HEK293T (cell line): ENCODE measurements around the gene DUOX1.

ENCODE experiments used
- CTCF ChIA-PET: fragments of 350-600 bp; formaldehyde crosslinking; extraction: SDS; loops from one replicate; lab custom pipeline; 2021; ENCODE audit warnings: antibody characterized with exemption, inconsistent platforms; lab: Yijun Ruan, JAX
- POLR2A ChIA-PET: fragments of 350-600 bp; formaldehyde crosslinking; extraction: SDS; loops from one replicate; lab custom pipeline; 2020; ENCODE audit warnings: antibody characterized with exemption, inconsistent platforms; lab: Yijun Ruan, JAX
- DNase-seq: peaks from one replicate; pipeline ENCODE4 v3.0.0; 2012; ENCODE audit warnings: mixed read lengths; ENCODE audit errors: extremely low spot score
- ARNT ChIP-seq: fragments of 450-650 bp; IDR thresholded peaks from 2 replicates; pipeline ENCODE4 v1.6.1; 2017; ENCODE audit warnings: mild to moderate bottlenecking
- BHLHE40 ChIP-seq: fragments of 450-650 bp; IDR thresholded peaks from 2 replicates; pipeline ENCODE4 v1.6.1; 2016; ENCODE audit warnings: mild to moderate bottlenecking, moderate library complexity, borderline replicate concordance
- CTBP1 ChIP-seq: fragments of 450-650 bp; IDR thresholded peaks from 2 replicates; pipeline ENCODE4 v1.6.1; 2016; ENCODE audit warnings: borderline replicate concordance
- ELF4 ChIP-seq: fragments of 450-650 bp; IDR thresholded peaks from 2 replicates; pipeline ENCODE4 v1.6.1; 2017; ENCODE audit warnings: antibody characterized with exemption
- FOXA1 ChIP-seq: fragments of 450-650 bp; IDR thresholded peaks from 2 replicates; pipeline ENCODE4 v1.6.1; 2016; ENCODE audit warnings: mild to moderate bottlenecking
- FOXK2 ChIP-seq: fragments of 450-650 bp; IDR thresholded peaks from 2 replicates; pipeline ENCODE4 v1.6.1; 2016; ENCODE audit warnings: mild to moderate bottlenecking
- FOXM1 ChIP-seq: fragments of 450-650 bp; IDR thresholded peaks from 2 replicates; pipeline ENCODE4 v1.6.1; 2017; ENCODE audit warnings: mild to moderate bottlenecking, borderline replicate concordance
- HDGF ChIP-seq: fragments of 450-650 bp; IDR thresholded peaks from 2 replicates; pipeline ENCODE4 v1.6.1; 2017; ENCODE audit warnings: antibody characterized with exemption, borderline replicate concordance
- L3MBTL2 ChIP-seq: fragments of 450-650 bp; conservative IDR thresholded peaks from 2 replicates; pipeline ENCODE4 v1.6.1; 2016; ENCODE audit warnings: mild to moderate bottlenecking
- LEF1 ChIP-seq: fragments of 450-650 bp; IDR thresholded peaks from 2 replicates; pipeline ENCODE4 v1.6.1; 2017; ENCODE audit warnings: mild to moderate bottlenecking, borderline replicate concordance
- NFRKB ChIP-seq: fragments of 450-650 bp; IDR thresholded peaks from 2 replicates; pipeline ENCODE4 v1.6.1; 2016; ENCODE audit warnings: mild to moderate bottlenecking, moderate library complexity
- PKNOX1 ChIP-seq: fragments of 450-650 bp; IDR thresholded peaks from 2 replicates; pipeline ENCODE4 v1.6.1; 2016
- SP1 ChIP-seq: fragments of 450-650 bp; IDR thresholded peaks from 2 replicates; pipeline ENCODE4 v1.6.1; 2017
- SUZ12 ChIP-seq: fragments of 450-650 bp; IDR thresholded peaks from 2 replicates; pipeline ENCODE4 v1.6.1; 2016; ENCODE audit warnings: mild to moderate bottlenecking
- TARDBP ChIP-seq: fragments of 450-650 bp; IDR thresholded peaks from 2 replicates; pipeline ENCODE4 v1.6.1; 2016
- ZNF384 ChIP-seq: fragments of 450-650 bp; IDR thresholded peaks from 2 replicates; pipeline ENCODE4 v1.6.1; 2016

Gene DUOX1

GRCh38 chr15:45169608-45170480 is 40.0 kb downstream of the DUOX1 start:
- CTCF ChIA-PET: no interaction called here
- no peak for DNase-seq
- POLR2A ChIA-PET: interaction anchor here (2.1 kb wide), 1 partner anchor 18 kb away, joined by 5 read pairs; the partner anchor contains the start of gene SHF
- TF ChIP-seq LEF1 (no peak), TARDBP (no peak), BHLHE40 (no peak)

GRCh38 chr15:45171912-45172311 is 42.1 kb downstream of the DUOX1 start:
- no peak for DNase-seq
- POLR2A ChIA-PET: interaction anchor here (0.7 to 0.9 kb wide), 2 partner anchors 8 to 16 kb away, joined by 3 read pairs; partner anchors contain the start of gene SHF
- CTCF ChIA-PET: no interaction called here
- TF ChIP-seq HDGF (no peak), ZNF384 (no peak), L3MBTL2 (no peak), LEF1 (no peak), SUZ12 (no peak), ELF4 (no peak), FOXM1 (no peak), FOXK2 (no peak)

- ChIA-PET CTCF (no interaction called here), POLR2A (no interaction called here)
- DNase-seq: no peak
- TF ChIP-seq ARNT: no peak
- no peak for TF ChIP-seq NFRKB
Measured at GRCh38 chr15:45174069-45174468, 44.3 kb downstream of the DUOX1 start.

- TF ChIP-seq LEF1 (no peak), L3MBTL2 (no peak), PKNOX1 (no peak), NFRKB (no peak), HDGF (no peak), FOXM1 (no peak), ELF4 (no peak), ZNF384 (no peak), SUZ12 (no peak), FOXK2 (no peak), FOXA1 (no peak), TARDBP (no peak), BHLHE40 (no peak), CTBP1 (no peak), SP1 (no peak), ARNT (no peak)
- DNase-seq: no peak
- CTCF ChIA-PET: no interaction called here
- POLR2A ChIA-PET: interaction anchor here (1.3 kb wide), 1 partner anchor 13 kb away, joined by 3 read pairs; the partner anchor contains the start of gene SHF
Measured at GRCh38 chr15:45174577-45174976, 44.8 kb downstream of the DUOX1 start.

GRCh38 chr15:45177285-45177684 is 47.5 kb downstream of the DUOX1 start:
- no peak for TF ChIP-seq ZNF384
- CTCF ChIA-PET: interaction anchor here (1.2 kb wide), 1 partner anchor 9 kb away, joined by 4 read pairs; no protein-coding TSS in a partner anchor
- POLR2A ChIA-PET: no interaction called here
- no peak for DNase-seq

- DNase-seq: peak; percentile 55
- CTCF ChIA-PET: interaction anchor here (1.2 kb wide), 1 partner anchor 11 kb away, joined by 5 read pairs; no protein-coding TSS in a partner anchor
- no peak for TF ChIP-seq HDGF
- no peak for TF ChIP-seq FOXM1
- no peak for TF ChIP-seq FOXA1
- no peak for TF ChIP-seq SUZ12
- TF ChIP-seq TARDBP: no peak
- TF ChIP-seq L3MBTL2: no peak
- TF ChIP-seq SP1: no peak
- TF ChIP-seq BHLHE40: no peak
- POLR2A ChIA-PET: interaction anchor here (1.4 kb wide), 1 partner anchor 8 kb away, joined by 3 read pairs; no protein-coding TSS in a partner anchor
Measured at GRCh38 chr15:45179221-45179985, 49.6 kb downstream of the DUOX1 start.

- POLR2A ChIA-PET: interaction anchor here (1.4 kb wide), 1 partner anchor 9 kb away, joined by 3 read pairs; no protein-coding TSS in a partner anchor
- CTCF ChIA-PET: interaction anchor here (1.2 kb wide), 1 partner anchor 12 kb away, joined by 5 read pairs; no protein-coding TSS in a partner anchor
- no peak for DNase-seq
- no peak for TF ChIP-seq FOXM1
- no peak for TF ChIP-seq FOXK2
- no peak for TF ChIP-seq SUZ12
- no peak for TF ChIP-seq BHLHE40
- TF ChIP-seq NFRKB: no peak
- no peak for TF ChIP-seq TARDBP
- TF ChIP-seq SP1: no peak
- no peak for TF ChIP-seq ELF4
- TF ChIP-seq LEF1: no peak
Measured at GRCh38 chr15:45180201-45180600, 50.4 kb downstream of the DUOX1 start.
